GM12891 (cell line): ENCODE data around the gene NSL1.

Experiments
- POLR2A ChIP-seq: IDR thresholded peaks from 2 replicates; pipeline ENCODE4 v1.6.1; 2011; ENCODE audit warnings: low read depth, low read length, control low read depth
- POLR2AphosphoS5 ChIP-seq: IDR thresholded peaks from 2 replicates; pipeline ENCODE4 v1.6.1; 2011; ENCODE audit warnings: low read depth, low read length, control low read depth
- TAF1 ChIP-seq: IDR thresholded peaks from 2 replicates; pipeline ENCODE4 v1.6.1; 2011; ENCODE audit warnings: low read depth, low read length, control low read depth

GRCh38 chr1:212677573-212677972 lies 114.0 kb downstream of the NSL1 start:
- TF ChIP-seq POLR2A, result no peak
- no peak for TF ChIP-seq POLR2AphosphoS5
- no peak for TF ChIP-seq TAF1
